ENCODE results near the gene SOD3.

DNA sequence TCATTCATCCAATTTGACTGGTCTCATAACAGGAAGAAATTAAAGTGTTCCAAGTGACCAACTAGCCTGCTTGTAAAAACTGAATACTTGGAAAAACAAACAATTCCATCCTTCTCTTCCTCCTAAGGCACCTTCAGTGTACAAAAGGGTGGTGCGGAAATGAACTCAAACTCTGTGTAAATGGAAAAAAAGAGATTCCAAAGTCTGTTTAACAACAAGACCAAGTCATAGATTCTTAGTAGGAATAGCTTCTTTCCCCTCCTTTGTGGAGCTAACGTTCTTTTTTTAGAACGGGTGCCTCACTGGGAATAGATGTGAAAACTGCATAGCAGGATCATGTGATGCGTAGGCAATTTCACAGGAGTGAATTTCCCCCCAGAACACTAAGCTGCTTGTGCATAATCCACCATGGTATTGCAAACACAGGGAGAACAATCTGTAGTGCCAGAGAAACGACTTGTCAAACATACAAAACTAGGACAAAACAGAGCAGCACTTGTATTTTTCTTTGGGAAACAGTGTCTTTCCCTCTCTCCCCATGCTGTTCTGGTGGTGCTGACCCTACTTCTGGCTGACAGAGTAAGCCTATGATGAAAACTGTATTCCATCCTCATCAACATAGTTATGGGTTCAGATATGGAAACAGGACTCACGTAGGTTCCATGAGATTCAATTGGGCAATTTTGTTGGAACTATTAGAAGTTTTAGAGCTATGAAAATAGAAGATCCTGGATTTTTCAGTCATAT, 13.2 kb upstream of the SOD3 start:
- TF ChIP-seq FOXA1 (IDR thresholded peaks at IDR 0.05), result no peak
- TF ChIP-seq, protein P1, sequence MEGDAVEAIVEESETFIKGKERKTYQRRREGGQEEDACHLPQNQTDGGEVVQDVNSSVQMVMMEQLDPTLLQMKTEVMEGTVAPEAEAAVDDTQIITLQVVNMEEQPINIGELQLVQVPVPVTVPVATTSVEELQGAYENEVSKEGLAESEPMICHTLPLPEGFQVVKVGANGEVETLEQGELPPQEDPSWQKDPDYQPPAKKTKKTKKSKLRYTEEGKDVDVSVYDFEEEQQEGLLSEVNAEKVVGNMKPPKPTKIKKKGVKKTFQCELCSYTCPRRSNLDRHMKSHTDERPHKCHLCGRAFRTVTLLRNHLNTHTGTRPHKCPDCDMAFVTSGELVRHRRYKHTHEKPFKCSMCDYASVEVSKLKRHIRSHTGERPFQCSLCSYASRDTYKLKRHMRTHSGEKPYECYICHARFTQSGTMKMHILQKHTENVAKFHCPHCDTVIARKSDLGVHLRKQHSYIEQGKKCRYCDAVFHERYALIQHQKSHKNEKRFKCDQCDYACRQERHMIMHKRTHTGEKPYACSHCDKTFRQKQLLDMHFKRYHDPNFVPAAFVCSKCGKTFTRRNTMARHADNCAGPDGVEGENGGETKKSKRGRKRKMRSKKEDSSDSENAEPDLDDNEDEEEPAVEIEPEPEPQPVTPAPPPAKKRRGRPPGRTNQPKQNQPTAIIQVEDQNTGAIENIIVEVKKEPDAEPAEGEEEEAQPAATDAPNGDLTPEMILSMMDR (IDR thresholded peaks at IDR 0.05; ENCODE audit: low read depth, low read length, missing input control), result no peak
- TF ChIP-seq, protein P2, sequence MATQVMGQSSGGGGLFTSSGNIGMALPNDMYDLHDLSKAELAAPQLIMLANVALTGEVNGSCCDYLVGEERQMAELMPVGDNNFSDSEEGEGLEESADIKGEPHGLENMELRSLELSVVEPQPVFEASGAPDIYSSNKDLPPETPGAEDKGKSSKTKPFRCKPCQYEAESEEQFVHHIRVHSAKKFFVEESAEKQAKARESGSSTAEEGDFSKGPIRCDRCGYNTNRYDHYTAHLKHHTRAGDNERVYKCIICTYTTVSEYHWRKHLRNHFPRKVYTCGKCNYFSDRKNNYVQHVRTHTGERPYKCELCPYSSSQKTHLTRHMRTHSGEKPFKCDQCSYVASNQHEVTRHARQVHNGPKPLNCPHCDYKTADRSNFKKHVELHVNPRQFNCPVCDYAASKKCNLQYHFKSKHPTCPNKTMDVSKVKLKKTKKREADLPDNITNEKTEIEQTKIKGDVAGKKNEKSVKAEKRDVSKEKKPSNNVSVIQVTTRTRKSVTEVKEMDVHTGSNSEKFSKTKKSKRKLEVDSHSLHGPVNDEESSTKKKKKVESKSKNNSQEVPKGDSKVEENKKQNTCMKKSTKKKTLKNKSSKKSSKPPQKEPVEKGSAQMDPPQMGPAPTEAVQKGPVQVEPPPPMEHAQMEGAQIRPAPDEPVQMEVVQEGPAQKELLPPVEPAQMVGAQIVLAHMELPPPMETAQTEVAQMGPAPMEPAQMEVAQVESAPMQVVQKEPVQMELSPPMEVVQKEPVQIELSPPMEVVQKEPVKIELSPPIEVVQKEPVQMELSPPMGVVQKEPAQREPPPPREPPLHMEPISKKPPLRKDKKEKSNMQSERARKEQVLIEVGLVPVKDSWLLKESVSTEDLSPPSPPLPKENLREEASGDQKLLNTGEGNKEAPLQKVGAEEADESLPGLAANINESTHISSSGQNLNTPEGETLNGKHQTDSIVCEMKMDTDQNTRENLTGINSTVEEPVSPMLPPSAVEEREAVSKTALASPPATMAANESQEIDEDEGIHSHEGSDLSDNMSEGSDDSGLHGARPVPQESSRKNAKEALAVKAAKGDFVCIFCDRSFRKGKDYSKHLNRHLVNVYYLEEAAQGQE (IDR thresholded peaks at IDR 0.05), result no peak
- TF ChIP-seq RAD21 (IDR thresholded peaks at IDR 0.05), result no peak
- no peak for TF ChIP-seq JUND (IDR thresholded peaks at IDR 0.05)
- TF ChIP-seq EGR1 (IDR thresholded peaks at IDR 0.05; ENCODE audit: low read depth in 2 of 2), result no peak
- no peak for TF ChIP-seq GABPA (IDR thresholded peaks at IDR 0.05 in 1 of 2, conservative IDR thresholded peaks at IDR 0.05 in 1 of 2)
- TF ChIP-seq TAF1 (conservative IDR thresholded peaks at IDR 0.05), result no peak
- TF ChIP-seq RXRA (IDR thresholded peaks at IDR 0.05), result no peak
- TF ChIP-seq, protein P3, sequence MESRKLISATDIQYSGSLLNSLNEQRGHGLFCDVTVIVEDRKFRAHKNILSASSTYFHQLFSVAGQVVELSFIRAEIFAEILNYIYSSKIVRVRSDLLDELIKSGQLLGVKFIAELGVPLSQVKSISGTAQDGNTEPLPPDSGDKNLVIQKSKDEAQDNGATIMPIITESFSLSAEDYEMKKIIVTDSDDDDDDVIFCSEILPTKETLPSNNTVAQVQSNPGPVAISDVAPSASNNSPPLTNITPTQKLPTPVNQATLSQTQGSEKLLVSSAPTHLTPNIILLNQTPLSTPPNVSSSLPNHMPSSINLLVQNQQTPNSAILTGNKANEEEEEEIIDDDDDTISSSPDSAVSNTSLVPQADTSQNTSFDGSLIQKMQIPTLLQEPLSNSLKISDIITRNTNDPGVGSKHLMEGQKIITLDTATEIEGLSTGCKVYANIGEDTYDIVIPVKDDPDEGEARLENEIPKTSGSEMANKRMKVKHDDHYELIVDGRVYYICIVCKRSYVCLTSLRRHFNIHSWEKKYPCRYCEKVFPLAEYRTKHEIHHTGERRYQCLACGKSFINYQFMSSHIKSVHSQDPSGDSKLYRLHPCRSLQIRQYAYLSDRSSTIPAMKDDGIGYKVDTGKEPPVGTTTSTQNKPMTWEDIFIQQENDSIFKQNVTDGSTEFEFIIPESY (IDR thresholded peaks at IDR 0.05), result no peak
- TF ChIP-seq, protein P4, sequence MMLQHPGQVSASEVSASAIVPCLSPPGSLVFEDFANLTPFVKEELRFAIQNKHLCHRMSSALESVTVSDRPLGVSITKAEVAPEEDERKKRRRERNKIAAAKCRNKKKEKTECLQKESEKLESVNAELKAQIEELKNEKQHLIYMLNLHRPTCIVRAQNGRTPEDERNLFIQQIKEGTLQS (IDR thresholded peaks at IDR 0.05), result no peak
- no peak for TF ChIP-seq HNF4G (IDR thresholded peaks at IDR 0.05)
- no peak for TF ChIP-seq SP1 (IDR thresholded peaks at IDR 0.05)
- TF ChIP-seq, protein P5, sequence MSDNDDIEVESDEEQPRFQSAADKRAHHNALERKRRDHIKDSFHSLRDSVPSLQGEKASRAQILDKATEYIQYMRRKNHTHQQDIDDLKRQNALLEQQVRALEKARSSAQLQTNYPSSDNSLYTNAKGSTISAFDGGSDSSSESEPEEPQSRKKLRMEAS (IDR thresholded peaks at IDR 0.05), result no peak
